GM15510 (cell line): Measurements from ENCODE around the gene FANK1.

Source experiments
- POLR2A ChIP-seq: IDR thresholded peaks from 3 replicates; pipeline ENCODE4 v1.6.1; 2011; ENCODE audit warnings: borderline replicate concordance; ENCODE audit not compliant: insufficient read length; ENCODE audit errors: extremely low read depth

Gene FANK1

GRCh38 chr10:125878957-125879835 lies 17.2 kb upstream of the FANK1 start:
- no peak for TF ChIP-seq POLR2A

GRCh38 chr10:125880719-125881118 lies 15.6 kb upstream of the FANK1 start:
- no peak for TF ChIP-seq POLR2A

- TF ChIP-seq POLR2A: no peak
These were observed 15.2 kb upstream of the FANK1 start, which contains the start of gene DHX32 for GRCh38 chr10:125881192-125881591. DHX32 (minus strand) TSS chr10:125881292; CDS start chr10:125880824, 468 bp downstream.

- TF ChIP-seq POLR2A: no peak
These were observed 13.8 kb upstream of the FANK1 start for GRCh38 chr10:125882596-125882995.

- TF ChIP-seq POLR2A: no peak
These were observed 13.2 kb upstream of the FANK1 start for GRCh38 chr10:125883211-125883610.

- no peak for TF ChIP-seq POLR2A
These were observed 9.4 kb upstream of the FANK1 start for GRCh38 chr10:125886914-125887512.

- no peak for TF ChIP-seq POLR2A
These were observed 14.8 kb downstream of the FANK1 start for GRCh38 chr10:125911145-125911544.

- no peak for TF ChIP-seq POLR2A
These were observed 15.6 kb downstream of the FANK1 start for GRCh38 chr10:125911990-125912389.

- no peak for TF ChIP-seq POLR2A
These were observed 20.6 kb downstream of the FANK1 start for GRCh38 chr10:125916977-125917376.

GRCh38 chr10:125925262-125925834 lies 29.0 kb downstream of the FANK1 start:
- no peak for TF ChIP-seq POLR2A

- no peak for TF ChIP-seq POLR2A
These were observed 29.9 kb downstream of the FANK1 start for GRCh38 chr10:125926247-125926646.

- no peak for TF ChIP-seq POLR2A
These were observed 32.7 kb downstream of the FANK1 start for GRCh38 chr10:125928928-125929585.

GRCh38 chr10:125929618-125930017 lies 33.3 kb downstream of the FANK1 start:
- no peak for TF ChIP-seq POLR2A

- no peak for TF ChIP-seq POLR2A
These were observed 37.3 kb downstream of the FANK1 start for GRCh38 chr10:125933693-125934092.

- TF ChIP-seq POLR2A: no peak
These were observed 40.0 kb downstream of the FANK1 start for GRCh38 chr10:125936331-125936730.

GRCh38 chr10:125940515-125940914 lies 44.2 kb downstream of the FANK1 start:
- TF ChIP-seq POLR2A: no peak

GRCh38 chr10:125951290-125951689 lies 54.9 kb downstream of the FANK1 start:
- TF ChIP-seq POLR2A: no peak
